Glomerular visceral epithelial cell (primary cell): ENCODE results near the gene ZNF239.
"Not testable (repeated sequence)": the region's sequence is repeated elsewhere in the genome, so short reads cannot be mapped to it uniquely, and the experiment has no call there.

Experiments
- DNase-seq: peaks from one replicate; pipeline ENCODE4 v3.0.0-alpha.2; 2016; ENCODE audit errors: extremely low spot score

Gene ZNF239

DNA sequence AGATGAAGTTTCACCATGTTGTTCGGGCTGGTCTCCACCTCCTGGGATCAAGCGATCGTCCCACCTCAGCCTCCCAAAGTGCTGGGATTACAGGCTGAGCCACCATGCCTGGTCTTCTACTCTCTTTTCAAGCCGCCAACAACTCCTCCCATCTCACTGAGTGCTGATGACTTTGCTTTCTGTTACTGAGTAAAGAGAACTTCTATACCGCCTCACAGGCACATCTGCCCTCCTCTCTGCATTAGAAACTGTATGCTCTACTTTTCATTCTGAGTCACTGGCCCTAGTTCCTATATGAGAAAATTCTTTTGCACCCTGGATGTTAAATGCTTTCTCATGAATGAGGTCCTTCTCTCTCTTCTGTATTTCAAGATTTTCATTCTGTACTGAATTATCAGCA is 2.2 kb upstream of the ZNF239 start:
- DNase-seq = no peak

DNA sequence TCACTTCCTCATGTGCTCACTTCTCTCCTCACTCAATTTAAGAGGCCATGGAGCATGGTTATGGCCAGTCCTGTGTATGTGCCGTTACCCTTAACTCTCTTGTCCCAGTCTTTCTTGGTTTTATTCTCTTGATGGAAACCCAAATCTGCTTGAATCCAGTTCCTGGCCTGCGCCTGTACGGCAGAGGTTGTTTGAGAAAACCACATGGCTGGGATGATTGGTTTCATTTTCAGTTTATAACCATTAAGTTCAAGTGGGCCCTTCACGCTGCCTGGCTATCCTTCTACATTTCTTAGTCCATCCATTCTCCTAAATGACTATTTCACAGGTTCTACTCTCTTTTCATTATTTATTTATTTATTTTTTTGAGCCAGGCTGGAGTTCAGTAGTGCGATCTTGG is 1.6 kb upstream of the ZNF239 start:
- no peak for DNase-seq

DNA sequence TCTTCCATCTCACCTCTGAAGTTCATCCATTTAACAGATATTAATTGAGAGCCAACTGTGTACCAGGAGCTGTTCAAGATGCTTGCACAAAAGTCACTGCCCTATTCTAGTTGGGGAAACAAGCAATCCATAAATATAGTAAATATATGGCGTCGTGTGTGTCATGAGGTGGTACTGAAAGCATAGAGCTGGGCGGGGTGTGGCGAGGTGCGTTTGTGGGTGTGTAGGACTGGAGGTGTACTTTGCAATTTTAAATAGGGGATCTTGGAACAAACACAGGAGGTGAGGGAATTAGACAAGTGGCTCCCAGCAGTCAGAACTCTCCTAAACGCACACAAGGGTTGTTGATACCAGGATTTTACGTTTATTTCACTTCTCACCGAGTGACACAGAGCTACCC is 490 bp upstream of the ZNF239 start:
- DNase-seq = no peak

DNA sequence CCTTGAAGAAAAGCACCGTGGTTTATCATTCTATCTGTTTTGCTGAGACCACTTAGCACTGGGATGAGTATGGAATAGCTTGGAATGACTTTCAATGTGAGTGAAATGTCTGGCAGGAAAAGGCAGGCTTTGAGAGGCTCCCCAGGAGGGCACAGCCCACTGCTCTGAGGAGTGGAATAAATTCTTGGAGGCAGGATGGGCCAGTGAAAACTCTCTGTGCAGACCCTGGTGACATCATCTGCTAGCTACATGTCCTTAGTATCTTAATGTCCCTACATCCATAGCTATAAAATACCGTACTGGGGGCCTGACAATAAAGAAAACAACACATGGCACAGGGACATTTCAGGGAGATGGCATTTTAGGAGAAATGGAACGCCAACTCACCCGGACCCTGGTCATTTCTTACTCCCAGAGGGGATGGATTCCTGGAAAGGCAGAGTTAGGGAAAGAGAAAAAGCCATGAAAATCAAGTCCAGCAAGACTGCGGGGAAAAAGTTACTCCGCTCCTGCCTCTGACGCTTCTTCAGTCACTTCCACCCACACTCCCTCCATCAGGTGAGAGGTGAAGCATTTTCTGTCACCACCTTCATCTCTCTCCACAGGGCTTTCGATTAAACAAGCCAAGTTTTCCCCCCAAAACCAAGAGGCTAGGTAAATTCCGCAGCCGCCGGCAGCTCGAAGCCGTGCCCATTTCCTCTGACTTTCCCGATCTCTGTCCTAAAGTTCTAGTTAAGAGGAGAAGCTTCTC is 991 bp downstream of the ZNF239 start:
- DNase-seq = no peak

DNA sequence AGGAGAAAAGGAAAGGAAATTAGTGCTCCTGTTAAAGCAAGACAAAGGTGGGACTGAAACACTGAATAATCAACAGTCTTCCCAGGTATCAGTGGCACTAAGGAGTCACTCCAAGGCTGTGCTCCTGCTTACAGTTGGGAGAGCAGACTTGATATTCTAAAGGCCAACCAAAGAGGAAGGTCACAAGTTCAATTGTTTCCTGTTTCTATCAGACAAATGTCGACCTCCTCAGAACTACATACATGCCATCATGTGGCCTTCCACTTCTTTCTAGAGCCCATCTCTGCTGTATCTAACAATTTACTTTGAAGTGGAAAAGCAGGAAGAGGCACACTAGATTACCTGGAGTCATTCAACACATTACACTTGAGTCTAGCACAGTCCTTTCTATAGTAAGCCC is 3.4 kb downstream of the ZNF239 start:
- DNase-seq = no peak

DNA sequence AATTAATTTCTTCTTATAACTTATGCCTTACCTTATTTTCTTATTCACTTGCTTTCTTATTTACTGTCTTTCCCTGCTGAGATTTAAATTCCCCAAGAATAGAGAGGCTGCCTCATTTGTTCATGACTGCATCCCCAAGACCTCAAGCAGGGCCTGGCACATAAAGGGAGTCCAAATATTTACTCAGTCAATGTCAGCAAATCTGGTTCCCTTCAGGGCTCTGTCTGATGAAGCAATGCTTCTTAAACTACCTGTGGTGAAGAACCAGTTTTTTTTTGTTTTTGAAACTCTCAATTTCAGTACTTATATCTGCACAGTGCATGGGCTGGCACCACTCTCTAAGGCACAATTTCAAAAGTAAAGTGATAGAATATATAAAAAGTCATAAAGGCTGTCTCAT is 4.7 kb downstream of the ZNF239 start:
- no peak for DNase-seq

DNA sequence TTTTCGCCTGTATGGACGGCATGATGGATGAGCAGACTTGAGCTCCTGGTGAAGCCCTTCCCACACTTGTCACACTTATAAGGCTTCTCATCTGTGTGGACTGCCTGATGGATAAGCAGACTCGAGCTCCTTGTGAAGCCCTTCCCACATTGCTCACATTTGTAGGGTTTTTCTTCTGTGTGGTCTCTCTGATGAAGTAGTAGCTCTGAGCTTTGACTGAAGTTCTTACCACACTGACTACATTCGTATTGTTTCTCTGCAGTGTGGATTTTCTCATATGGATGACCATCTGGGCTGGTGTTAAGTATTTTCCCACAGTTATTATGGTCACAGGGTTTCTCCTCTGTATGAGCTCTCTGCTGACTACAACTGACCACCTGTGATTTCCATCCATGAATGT is 17.2 kb downstream of the ZNF239 start:
- DNase-seq = no peak

DNA sequence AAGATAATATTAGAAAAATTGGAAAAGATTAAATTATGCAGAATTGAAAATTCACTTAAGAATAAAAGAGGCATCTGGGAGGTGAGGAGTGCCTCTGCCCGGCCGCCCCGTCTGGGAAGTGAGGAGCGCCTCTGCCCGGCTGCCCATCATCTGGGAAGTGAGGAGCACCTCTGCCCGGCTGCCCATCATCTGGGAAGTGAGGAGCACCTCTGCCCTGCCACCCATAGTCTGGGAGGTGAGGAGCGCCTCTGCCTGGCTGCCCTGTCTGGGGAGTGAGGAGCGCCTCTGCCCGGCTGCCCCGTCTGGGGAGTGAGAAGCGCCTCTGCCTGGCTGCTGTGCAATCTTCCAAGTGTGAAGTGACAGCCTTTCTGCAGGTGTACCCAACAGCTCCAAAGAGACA is 30.7 kb downstream of the ZNF239 start:
- DNase-seq = not testable (repeated sequence)

DNA sequence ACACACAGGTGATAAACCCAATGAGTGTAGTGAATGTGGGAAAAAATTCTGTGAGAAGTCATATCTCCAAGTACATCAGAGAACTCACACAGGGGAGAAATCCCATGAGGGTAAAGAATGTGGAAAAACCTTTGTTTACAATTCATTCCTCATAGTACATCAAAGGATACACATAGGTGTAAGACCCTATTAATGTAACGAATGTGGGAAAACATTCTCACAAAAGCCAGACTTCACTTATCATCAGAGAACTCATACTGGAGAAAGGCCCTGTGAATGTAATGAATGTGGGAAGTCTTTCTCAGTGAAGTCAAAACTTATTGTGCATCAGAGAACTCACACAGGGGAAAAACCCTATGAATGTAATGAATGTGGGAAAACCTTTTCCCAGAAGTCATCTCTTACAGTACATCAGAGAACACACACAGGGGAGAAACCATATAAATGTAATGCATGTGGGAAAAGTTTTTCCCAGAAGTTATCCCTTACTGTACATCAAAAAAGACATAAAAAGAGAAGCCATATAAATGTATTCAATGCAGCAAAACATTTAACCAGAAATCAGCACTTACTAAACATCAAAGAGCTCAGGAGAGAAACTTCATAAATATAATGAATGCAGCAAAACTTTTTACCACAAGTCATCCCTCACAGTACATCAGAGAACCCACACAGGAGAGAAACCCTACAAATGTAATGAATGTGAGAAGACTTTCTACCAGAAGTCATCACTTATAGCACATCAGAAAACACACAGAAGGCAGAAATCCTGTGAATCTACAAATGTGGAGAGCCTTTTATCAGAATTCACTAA is 49.8 kb downstream of the ZNF239 start:
- DNase-seq = no peak
